Measurements from ENCODE around the gene P4HB.

The P4HB gene

DNA sequence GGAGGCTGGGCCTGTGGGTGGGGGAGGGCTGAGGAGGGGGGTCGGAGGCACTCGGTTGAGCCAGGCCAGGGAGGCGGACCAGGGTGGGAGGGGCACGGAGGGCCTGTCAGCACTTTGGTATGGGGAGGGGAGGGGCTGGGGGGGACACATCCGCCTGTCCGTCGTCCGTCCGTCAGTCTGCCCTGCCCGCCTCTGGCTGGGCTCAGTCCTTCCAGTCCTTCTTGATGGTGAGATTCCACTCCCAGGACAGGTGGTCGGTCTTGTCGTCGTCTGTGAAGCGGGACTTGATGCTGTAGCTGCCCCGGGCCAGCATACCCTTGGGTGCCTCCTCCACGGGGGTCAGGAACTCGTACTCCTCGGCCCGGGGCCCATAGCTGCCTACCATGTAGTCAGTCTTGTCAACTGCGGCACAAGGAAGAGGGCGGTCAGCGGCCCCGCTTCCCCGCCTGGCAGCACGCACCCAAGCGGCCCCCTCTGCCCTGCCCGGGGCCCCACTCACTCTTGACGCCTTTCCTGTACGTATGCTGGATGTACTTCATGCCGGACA lies 8.4 kb upstream of the P4HB start:
- peak; percentile 57 for DNase-seq (ENCODE audit: low spot score)

DNA sequence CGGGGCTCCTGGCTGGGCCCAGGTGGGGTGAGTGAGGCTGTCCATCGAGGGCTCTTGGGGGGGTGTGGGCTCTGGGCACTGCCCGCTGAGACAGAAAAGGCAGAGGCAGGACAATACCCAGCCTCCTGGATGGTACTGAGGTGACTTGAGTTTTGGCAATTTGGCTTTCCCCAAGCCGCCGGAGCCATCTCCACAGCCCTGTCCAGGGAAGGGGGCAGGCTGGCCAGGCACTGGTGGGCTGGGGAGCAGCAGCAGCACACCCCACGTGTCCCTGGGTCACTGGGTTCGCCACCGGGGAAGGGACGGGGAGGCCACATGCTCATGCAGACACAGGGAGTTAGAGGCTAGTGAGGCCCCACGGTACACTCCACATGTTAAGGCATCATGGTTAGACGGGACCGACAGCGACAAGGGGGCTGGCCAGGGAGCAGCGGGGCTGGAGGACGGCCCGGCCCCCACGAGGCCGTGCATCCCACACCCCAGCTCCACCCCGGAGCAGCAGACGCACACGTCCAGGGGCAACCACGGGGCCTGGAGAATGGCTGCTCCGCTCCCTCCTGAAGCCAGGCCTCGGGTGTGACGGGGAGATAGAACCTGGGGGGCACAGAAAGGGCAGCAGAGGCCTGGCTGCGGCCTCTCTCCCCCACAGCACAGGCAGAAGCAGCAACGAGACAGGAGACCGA lies 7.8 kb upstream of the P4HB start:
- peak; percentile 40 for DNase-seq (ENCODE audit: low spot score)

DNA sequence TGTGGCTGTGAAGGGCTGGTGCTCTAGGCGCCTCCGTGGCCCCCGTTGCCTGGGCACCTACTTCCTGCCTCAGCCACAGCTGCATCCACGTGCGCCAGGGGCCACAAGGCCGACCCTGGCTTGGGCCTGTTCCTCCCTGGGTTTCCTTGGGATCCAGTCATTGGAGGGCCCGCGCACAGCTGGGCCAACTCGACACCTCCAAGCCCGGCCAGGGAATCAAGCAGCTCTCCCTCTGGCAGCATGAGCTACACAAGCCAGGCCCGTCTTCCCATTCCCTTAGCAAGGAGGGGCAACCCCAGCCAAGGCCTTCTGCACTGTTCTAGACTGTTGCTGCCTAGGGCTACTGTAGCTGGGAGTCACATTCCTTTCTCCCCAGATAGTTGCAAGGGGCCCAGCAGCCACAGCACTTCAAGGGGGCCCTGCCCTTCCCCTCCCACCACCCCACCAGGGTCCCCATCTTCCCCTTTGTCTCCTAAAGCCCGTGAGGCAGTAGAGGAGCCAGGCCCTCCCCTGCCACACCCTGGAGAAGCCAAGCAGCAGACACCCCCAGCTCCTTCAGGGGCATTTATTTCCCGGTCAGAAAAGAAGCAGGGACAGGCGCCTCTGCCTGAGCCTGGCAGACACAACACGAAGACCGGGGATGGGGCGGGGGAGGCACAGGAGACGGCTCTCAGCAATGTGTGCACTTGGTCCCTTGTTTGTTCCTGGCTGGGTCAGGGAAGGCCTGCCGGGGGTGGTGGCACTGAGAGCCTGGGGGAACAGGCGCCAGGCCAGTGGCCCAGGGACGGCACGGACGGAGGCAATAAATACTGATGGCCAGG lies 7.0 kb upstream of the P4HB start:
- DNase-seq (ENCODE audit: low spot score): peak; percentile 46

DNA sequence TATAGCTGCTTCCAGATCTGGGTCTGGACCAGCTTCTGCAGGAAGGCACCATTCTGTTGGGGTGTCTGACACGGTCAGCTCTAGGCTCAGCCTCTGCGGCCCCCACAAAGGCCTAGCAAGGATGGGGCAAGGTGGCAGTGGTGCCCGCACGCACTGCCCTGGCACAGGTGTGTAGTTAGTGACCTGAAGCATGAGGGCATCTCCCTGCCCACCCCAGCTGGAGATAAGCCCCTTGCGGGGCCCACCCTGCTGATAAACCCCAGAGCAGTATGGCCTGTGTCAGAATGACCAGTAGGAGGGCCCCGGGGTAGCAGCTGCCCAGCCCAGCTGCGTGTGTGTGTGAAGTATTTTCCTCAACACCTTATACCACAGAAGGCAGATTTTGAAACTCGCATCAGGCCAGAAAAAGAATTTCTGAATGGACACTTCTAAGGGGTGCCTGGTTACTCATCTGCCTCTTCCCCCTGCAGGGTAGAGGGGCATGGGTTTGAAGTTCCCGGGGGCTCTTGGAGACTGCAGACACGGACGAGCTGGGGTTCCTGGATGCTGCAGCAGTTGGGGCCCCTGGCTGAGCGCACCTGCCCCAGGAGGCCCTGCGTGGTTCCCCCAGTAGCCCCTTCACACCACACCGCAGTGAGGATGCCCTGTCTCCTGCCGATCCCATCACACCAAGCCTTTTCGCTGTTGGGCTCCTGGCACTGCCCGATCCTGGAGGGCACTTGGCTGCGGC lies 6.3 kb upstream of the P4HB start:
- peak; percentile 31 for DNase-seq (ENCODE audit: low spot score)

DNA sequence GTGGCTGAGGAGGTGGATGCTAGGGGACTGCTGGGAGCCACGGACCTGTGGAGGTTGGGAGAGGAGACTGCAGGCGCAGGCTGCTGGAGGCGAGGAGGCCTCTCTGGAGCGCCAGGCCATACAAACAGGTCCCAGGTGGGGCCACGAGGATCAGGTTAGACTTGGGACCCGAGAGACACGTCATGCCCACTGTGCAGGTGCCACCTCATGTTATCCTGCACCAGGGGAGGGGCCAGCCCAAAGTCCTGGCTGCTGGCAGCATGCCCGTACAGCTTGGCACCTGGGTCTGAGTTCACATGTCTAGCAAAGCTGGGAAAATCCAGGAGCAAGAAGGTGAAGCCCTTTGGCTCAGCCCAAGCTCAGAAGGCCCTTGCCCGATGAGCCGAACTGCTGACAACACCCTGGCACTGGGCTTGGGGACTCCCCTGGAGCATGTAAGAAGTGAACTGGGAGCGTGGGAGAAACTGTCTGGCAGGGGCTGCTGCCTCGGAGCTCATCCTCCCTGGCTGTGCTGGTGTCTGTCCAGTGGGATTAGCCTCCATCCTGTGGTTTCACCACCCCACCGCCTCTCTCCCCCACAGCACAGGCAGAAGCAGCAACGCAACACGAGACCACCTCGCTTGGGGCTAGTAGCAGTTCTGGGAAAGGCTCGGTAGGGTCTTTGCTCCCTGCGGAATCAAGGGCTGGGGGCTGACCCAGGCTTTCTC lies 5.6 kb upstream of the P4HB start:
- peak; percentile 31 for DNase-seq (ENCODE audit: low spot score)

DNA sequence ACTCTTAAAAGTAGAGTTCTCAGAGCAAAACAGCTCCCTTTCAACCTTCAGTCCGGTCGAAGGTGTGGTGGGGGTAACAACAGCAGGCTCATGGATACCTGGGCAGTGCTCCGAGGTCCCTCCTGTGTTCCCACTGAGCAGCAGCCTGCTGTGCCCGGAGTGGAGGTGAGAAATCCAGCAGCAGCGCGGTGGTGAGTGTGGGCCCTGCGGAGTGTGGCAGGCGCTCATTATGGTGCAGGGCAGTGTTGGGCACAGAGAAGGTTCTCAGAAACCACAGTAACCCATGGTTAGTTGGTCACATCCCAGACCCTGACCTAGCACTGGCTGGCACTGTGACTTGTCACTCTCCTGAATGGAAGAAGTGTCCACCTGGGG lies 5.0 kb upstream of the P4HB start:
- peak; percentile 30 for DNase-seq (ENCODE audit: low spot score)

DNA sequence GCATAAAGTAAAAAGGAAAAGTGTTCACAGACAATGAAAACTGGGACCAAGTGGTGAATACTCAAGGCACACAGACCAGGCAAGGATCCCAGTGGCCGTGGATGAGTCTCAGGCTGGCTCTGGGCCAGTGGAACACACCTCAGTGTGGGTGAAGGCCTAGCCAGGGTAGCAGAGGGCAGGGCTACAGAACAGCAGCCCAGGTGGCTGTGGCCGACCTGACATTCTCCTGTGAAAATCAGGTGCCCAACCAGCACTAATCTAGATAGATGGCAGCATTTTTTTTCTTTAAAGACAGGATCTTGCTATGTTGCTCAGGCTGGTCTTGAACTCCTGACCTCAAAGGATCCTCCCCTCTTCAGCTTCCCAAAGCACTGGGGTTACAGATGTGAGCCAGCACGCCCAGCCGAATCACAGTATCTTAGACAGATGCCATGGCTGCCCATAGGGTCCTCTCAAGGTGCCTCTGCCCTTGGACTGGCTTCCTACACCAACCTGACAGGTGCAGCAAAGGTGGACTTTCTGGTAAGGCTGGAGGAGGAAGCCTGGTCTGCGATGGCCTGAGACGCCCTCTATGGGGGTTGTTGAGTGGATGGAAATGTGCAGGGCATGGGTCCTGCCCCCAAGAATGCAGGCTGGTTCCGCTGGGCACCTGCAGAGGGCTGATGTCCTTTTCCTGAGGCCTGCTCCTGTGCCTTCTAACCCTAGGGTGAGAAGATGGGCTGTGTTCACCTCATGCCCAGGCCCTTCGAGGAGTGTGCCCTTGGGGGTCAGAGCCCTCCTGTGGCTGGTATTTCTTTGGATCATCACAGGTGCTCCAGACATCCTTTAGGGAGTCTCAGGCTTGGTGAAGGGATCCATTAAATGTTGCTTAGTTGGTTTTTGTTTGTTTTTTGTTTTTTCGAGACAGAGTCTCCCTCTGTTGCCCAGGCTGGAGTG lies 3.8 kb upstream of the P4HB start:
- no peak for DNase-seq (ENCODE audit: low spot score)

DNA sequence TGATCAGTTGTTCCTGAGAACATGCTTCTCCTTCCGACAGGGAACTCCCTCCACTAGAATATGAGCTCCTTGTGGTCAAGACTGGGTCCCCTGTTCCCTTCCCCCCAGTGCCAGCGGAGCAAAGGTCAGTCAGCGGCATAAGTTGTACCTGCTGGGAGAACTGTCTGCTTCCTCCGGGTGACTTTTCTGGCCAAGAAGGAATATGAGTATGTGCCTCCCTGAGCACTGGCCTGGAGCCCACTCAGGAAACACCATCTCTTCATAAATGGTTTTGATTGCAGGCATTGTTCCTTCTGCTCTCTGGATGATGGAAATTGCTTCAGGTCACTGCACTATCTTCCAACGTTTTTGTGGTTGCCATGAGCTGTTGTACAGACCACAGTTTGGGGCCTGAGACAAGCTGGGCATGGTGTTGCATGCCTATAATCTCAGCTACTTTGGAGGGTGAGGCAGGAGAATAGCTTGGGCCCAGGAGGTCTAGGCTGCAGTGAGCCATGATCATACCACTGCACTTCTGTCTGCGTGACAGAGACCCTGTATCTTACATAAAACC lies 2.9 kb upstream of the P4HB start:
- no peak for DNase-seq (ENCODE audit: low spot score)

DNA sequence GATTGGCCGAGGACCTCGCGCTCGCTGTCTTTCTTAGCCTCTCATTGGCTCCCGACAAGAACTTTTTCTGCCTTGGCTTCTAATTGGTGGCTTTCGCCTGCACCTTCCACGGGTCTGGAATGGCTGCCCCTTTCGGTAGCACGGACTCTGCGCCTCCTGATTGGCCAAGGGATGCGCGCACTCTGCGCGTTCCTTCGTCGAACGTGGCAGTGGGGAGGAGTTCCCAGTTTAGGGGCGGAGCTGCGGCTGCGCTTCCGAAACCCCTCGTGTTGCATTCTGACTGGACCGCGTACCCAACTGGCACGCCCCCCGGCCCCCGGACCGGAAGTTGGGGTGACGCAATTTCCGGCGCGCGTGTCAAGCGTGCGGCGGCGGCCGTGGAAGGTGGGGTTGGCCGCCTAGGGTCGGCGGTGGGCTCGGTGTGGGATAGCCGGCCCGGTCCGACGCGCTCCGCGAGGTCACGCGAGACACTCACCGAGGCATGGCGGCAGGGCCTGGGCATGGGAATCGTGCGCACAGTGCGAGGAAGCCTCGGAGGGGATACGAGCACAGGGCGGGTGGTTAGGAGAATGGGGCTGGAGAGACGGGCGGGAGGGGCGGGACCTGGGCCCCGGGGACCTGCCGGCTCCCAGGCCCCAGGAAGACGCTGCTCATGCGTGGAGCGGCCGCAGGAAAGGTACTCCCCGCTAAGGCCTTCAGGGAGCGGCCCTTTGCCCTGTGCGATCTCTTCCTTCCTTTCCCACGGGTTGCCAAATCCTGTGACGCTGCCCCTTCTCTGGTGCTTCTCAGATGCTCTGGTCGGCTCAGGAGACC lies 627 bp upstream of the P4HB start:
- peak; percentile 99 for DNase-seq (ENCODE audit: low spot score)

DNA sequence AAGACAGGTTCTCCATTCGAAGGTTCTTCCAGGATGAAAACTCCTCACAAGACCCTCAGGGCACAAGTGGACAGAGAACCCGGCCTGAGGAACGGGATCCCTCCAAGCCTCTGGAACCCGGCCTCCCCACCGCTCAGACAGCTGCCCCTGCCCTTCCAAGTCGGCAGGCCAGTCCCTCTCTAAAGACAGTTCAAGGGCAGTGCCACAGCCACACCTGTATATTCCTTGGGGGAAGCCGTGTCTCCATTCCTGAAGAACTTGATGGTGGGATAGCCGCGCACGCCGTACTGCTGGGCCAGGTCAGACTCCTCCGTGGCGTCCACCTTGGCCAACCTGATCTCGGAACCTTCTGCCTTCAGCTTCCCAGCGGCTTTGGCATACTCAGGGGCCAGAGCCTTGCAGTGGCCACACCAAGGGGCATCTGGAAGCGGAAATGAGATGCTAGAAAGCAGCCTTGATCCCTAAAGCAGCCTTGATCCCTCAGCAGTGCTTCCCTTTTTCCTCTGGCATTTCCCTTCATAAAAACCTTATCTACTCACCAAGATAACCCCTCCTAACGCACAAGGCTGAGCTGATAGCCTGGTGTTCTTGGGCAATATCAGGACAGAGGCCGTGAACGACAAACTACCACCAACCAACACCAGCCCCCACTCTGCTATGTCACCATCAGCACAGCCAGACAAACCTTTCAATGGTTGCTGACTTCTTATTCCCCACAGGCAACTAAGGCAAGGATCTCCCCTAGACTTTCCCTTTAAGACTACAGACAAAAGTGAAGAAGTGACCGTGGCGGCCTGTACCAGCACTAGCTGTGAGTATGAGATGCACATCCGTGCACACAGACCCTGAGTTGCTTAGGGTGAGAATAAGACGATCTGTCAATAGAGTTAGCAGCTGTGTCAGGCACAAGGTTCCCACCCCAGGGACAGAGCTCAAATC lies 1.1 kb downstream of the P4HB start:
- DNase-seq (ENCODE audit: low spot score): no peak

DNA sequence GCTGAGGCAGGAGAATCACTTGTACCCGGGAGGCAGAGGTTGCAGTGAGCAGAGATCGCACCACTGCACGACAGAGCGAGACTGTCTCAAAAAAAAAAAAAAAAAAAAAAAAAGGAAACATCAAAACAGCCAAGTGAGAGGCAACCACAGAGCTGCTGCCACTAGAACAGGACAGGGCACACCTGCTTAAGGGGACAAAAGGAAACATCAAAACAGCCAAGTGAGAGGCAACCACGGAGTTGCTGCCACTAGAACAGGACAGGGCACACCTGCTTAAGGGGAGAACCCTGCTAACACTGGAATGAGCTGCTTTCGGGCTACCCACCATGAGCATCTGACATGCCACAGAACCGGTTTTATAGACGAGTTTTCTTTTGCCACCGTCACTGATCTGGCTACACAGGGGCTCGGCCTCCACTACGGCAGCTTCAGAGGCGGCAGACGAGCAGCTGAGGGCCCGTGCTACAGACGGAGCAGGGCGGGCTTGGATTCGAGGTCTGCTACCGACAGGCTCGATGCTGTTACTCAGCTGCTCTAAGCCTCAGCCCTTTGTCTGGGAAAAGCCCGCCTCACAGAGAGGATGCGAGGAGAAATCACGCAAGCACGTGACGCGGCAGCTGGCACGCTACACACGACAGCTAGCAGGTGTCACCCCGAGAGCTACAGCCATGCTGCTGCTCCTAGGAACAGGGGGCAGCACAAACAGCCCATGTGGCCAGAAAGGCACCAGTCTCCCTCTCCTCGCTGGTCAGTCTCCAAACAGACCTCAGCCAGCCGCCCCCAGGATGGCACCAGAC lies 2.0 kb downstream of the P4HB start:
- no peak for DNase-seq (ENCODE audit: low spot score)

DNA sequence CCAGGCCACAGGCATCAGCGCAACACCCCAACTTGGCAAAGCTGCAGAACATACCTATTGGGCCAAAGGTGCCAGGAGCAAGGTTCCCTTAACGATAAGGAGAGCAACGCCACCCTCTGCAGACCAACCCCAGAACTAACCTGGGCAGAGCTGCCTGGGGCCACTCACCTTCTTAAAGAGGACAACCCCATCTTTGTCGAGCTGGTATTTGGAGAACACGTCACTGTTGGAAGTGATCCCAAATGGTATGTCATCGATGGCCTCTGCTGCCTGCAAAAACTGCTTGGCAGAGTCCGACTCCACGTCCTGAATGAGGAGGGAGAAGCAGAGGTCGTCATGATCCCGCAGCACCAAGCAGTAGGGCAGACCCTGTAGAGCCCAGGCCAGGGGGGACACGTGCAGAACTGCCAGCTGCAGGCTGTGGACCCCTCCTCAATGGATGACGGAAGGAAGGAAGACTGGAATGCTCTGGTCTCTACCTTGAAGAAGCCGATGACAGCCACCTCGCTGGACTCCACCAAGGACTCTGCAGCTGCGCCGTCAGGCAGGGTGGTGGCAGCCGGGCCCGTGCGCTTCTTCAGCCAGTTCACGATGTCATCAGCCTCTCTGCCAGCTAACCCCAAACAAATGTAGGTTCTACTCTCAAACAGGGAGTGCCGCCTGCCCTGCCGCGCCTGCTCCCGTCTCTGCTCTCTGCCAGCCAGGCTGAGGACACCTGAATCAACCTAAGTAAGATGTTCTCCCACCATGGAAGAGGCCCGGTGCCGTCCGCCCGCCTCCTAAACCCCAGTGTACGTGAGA lies 5.2 kb downstream of the P4HB start:
- DNase-seq (ENCODE audit: low spot score): no peak

DNA sequence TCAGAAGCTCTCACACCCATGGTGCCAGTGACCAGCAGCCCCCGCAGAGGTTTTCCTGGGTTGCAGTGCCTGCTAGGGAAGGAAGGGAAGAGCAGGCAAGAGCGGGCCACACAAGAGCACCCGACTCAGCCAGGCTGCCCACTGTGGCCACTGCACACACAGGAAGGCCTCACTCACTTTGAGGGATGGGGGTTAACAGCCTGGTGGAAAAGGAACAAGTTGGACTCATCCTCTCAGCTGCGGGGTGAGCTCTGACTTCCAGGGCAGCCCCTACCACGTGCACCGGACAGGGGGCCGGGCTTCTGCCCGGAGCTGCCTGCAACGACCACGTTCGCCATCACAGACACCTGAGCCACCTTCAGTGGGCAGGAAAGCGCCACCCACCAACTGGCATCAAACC lies 8.1 kb downstream of the P4HB start:
- no peak for DNase-seq (ENCODE audit: low spot score)

DNA sequence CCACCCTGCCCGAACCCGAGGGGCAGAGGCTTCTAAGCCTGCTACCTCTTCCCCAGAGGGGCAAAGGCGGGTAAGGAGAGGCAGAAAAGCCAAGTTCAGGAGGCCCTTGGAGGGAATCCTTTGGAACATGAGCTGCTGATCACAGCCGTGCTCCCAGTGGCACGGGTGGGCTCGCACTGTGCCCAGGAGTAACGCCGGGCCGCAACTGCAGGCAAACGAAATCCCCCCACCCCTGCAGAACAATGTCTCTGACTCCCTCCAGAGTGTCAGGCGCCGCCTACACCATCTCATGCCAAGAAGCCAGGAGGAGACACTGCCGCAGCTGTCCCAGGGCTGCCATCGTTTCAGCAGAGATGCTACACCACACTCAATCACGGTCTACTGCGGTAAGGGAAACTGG lies 8.9 kb downstream of the P4HB start:
- no peak for DNase-seq (ENCODE audit: low spot score)

DNA sequence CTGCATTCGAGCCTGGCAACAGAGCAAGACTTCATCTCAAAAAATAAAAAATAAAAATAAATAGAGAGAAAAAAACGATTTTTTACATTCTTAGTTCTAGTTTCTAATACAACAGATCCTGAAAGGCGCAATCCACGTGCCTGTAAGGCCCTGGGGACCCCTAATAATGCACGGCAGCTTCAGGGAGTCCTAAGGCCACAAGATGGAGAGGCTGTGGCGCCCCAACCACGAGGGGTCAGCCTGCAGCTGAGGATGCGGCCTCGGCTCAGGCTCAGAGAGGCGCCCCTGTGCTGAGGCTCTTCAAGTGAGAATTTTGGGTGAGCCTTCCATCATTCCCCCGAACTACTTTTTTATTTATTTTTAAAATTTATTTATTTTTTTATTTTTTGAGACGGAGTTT lies 10.9 kb downstream of the P4HB start:
- DNase-seq (ENCODE audit: low spot score): no peak

DNA sequence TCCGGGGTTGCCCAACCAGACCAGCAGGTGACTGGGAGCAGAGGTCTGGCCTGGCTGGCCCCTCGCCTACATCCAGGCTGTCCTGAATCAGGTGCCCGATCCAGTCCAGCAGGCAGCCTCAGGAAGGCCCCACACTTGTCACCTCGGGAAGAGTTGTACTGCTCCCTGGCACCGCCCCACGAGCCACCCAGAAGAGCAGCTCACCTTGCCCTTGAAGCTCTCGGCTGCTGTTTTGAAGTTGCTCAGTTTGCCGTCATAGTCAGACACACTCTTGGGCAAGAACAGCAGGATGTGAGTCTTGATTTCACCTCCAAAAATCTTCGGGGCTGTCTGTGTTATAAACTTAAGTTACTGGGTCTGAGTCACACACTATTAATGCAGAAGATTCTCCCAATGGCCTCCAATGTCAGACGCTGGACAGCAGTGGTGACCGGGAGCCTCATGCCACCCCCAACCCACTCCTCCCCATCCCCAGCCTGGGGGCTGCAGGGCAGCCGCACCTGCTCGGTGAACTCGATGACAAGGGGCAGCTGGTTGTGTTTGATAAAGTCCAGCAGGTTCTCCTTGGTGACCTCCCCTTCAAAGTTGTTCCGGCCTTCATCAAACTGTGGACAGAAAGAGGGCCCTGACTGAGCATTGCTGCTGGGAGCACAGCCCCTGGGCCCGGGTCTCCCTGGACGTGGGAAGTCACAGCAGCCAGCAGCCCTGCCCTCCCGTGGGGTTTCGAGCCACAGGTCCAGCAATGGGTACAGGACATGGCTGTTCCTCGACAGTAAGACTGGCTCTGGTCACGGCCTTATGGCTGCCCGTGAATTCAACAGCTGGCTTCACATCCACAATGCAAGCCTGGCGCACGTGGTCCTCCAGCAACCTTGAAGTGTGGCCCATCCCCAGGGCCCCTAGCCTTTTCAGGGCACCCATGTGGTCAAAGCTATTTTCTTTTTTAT lies 13.3 kb downstream of the P4HB start:
- no peak for DNase-seq (ENCODE audit: low spot score)
